ENCODE data around the gene RABGGTA.

Gene RABGGTA

DNA sequence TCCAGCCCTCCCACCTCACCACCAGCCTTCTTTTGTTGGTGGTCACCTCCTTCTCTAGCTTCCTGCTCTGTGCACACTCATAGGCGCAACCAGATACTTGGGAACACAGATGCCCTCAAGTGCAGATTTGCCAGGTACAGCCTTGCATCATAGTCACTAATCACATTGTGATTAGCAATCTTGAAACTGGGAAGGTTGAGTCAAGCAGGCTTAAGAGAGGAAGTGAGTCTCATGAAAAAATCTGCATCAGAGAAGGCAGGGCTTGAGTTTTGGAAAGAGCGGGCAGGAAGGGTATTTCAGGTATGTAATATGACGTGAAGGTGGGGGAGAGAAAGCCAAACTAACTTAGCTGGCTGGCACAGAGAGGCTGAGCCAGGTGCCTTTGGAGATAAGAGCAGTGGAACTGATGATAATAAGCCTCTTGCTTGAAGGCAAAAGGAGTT, 2.7 kb upstream of the RABGGTA start:
- peaks cover 15% of the 10 kb centered on the region for H3K36me3 ChIP-seq (ENCODE audit: low read depth)
- no peaks in the 10 kb centered on the region for H3K9me3 ChIP-seq (ENCODE audit: severe bottlenecking)
- H3K4me3 ChIP-seq (ENCODE audit: severe bottlenecking), result no peak overlapping the region
- peaks cover 36% of the 10 kb centered on the region for H3K4me1 ChIP-seq (ENCODE audit: insufficient read depth, poor library complexity, severe bottlenecking)
- H3K27ac ChIP-seq (ENCODE audit: poor library complexity, severe bottlenecking), result peak overlapping the region; percentile 98
- DNase-seq (ENCODE audit: low spot score) (no peak), ATAC-seq (ENCODE audit: low read depth) (peak; percentile 76)
- TF ChIP-seq CTCF (IDR thresholded peaks at IDR 0.05; ENCODE audit: poor library complexity, severe bottlenecking), result no peak
- H3K27me3 ChIP-seq (ENCODE audit: insufficient read depth, poor library complexity, severe bottlenecking), result no peaks in the 10 kb centered on the region

GRCh38 chr14:24273422-24273998, 2.1 kb upstream of the RABGGTA start:
- DNase-seq (ENCODE audit: low spot score) (no peak), ATAC-seq (ENCODE audit: low read depth) (no peak)
- H3K36me3 ChIP-seq (ENCODE audit: low read depth), result peaks cover 21% of the 10 kb centered on the region
- TF ChIP-seq CTCF (IDR thresholded peaks at IDR 0.05; ENCODE audit: poor library complexity, severe bottlenecking), result peak; percentile 39
- no peak overlapping the region for H3K4me3 ChIP-seq (ENCODE audit: severe bottlenecking)
- no peaks in the 10 kb centered on the region for H3K9me3 ChIP-seq (ENCODE audit: severe bottlenecking)
- H3K27me3 ChIP-seq (ENCODE audit: insufficient read depth, poor library complexity, severe bottlenecking), result no peaks in the 10 kb centered on the region
- H3K4me1 ChIP-seq (ENCODE audit: insufficient read depth, poor library complexity, severe bottlenecking), result peaks cover 32% of the 10 kb centered on the region
- peak overlapping the region; percentile 98 for H3K27ac ChIP-seq (ENCODE audit: poor library complexity, severe bottlenecking)

GRCh38 chr14:24272467-24272866, 1.1 kb upstream of the RABGGTA start:
- DNase-seq (ENCODE audit: low spot score) (no peak), ATAC-seq (ENCODE audit: low read depth) (no peak)
- peak overlapping the region; percentile 98 for H3K27ac ChIP-seq (ENCODE audit: poor library complexity, severe bottlenecking)
- H3K9me3 ChIP-seq (ENCODE audit: severe bottlenecking), result no peaks in the 10 kb centered on the region
- peaks cover 22% of the 10 kb centered on the region for H3K36me3 ChIP-seq (ENCODE audit: low read depth)
- H3K27me3 ChIP-seq (ENCODE audit: insufficient read depth, poor library complexity, severe bottlenecking), result no peaks in the 10 kb centered on the region
- no peak for TF ChIP-seq CTCF (IDR thresholded peaks at IDR 0.05; ENCODE audit: poor library complexity, severe bottlenecking)
- no peak overlapping the region for H3K4me3 ChIP-seq (ENCODE audit: severe bottlenecking)
- H3K4me1 ChIP-seq (ENCODE audit: insufficient read depth, poor library complexity, severe bottlenecking), result peaks cover 32% of the 10 kb centered on the region

DNA sequence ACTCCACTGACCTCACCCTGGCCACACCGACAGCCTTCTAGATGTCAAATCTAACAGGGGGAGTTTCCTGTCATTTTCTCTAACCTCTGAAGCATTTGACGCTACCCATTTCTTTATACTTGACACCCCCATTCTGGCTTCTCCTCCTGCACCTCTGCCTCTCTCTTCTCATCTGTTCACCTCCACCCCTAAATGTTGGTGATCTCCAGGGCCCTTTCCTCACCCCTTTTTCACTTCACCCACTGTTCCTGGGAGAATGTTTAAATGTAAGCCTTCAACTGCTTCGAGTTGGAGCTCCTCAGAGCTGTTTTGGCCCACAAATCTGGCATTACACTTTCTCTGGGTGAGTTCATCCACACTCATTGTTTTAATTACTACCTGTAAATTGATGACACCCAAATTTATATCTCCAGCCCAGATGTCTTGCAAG, 452 bp upstream of the RABGGTA start:
- Histone ChIP-seq H3K27me3 (ENCODE audit: insufficient read depth, poor library complexity, severe bottlenecking) (no peaks in the 10 kb centered on the region), H3K36me3 (ENCODE audit: low read depth) (peaks cover 23% of the 10 kb centered on the region), H3K4me1 (ENCODE audit: insufficient read depth, poor library complexity, severe bottlenecking) (peaks cover 32% of the 10 kb centered on the region), H3K27ac (ENCODE audit: poor library complexity, severe bottlenecking) (peak overlapping the region; percentile 98), H3K4me3 (ENCODE audit: severe bottlenecking) (peak overlapping the region; percentile 88), H3K9me3 (ENCODE audit: severe bottlenecking) (no peaks in the 10 kb centered on the region)
- ATAC-seq (ENCODE audit: low read depth) (no peak), DNase-seq (ENCODE audit: low spot score) (no peak)
- TF ChIP-seq CTCF (IDR thresholded peaks at IDR 0.05; ENCODE audit: poor library complexity, severe bottlenecking), result no peak

DNA sequence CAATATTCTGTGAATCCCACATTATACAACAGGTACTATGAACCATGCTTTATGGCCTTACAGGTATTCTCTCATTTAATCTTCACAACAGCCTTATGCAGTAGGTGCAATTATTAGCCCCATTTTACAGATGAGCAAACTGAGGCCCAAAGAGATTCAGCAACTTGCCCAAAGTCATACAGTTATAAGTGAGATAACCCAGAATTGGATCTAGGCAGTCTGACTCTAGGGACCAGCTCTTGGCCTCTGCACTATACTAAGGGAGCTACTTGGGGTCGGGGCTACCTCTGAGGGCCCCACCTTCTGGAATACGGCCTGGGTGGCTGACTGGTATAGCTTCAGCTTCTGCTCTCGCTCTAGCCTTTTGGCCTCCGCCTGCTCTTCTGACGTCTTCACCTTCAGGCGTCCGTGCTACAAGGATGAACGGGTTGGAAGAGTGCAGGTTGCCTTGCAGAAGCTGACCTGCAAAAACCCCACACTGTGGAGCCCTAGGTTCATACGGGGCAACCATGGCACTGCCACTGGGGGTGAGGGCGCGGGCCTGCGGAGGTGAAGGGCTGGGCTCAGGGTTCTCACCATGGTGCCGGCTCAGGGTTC, 762 bp downstream of the RABGGTA start:
- peaks cover 34% of the 10 kb centered on the region for H3K36me3 ChIP-seq (ENCODE audit: low read depth)
- peak; percentile 1; the same call in 2 of the 3 replicates for ATAC-seq (ENCODE audit: low read depth)
- H3K4me1 ChIP-seq (ENCODE audit: insufficient read depth, poor library complexity, severe bottlenecking), result peaks cover 32% of the 10 kb centered on the region
- peak overlapping the region; percentile 88 for H3K4me3 ChIP-seq (ENCODE audit: severe bottlenecking)
- DNase-seq (ENCODE audit: low spot score), result no peak
- peak overlapping the region; percentile 98 for H3K27ac ChIP-seq (ENCODE audit: poor library complexity, severe bottlenecking)
- H3K27me3 ChIP-seq (ENCODE audit: insufficient read depth, poor library complexity, severe bottlenecking), result no peaks in the 10 kb centered on the region
- no peak for TF ChIP-seq CTCF (IDR thresholded peaks at IDR 0.05; ENCODE audit: poor library complexity, severe bottlenecking)
- no peaks in the 10 kb centered on the region for H3K9me3 ChIP-seq (ENCODE audit: severe bottlenecking)
